HG02973 (cell line): ENCODE results near the gene NFX1.

Experiments used
- ATAC-seq: cut with Tn5 transposase; IDR thresholded peaks from one replicate; pipeline ENCODE4 v1.9.1; 2021; ENCODE audit warnings: moderate library complexity; ENCODE audit not compliant: unreplicated experiment

The NFX1 gene

DNA sequence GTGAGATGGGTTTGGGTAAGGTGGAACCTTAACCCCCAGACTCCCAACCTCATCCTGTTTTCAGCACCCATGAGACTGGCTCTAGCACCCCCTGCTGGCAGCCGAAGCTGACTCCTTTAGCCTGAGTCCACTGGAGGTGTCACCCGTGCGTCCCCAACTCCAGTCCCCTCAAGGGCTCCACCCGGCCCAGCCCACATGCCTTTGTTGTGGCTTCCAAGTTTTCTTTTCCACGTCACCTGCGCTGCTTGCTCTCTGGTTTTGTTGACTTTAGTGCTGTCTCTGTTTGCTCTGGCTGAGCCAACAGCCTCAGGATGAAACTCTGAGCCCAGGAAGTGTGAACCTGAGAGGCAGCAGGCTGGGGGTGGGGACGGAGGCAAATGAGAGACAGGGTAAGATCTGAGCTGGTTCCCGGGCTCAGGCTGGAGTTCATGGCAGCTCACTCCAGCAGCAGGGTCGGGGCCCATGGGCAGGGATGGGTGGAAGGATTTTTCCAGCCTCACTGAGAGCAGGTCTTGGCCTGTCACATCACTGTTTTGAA is 125.3 kb downstream of the NFX1 start:
- ATAC-seq = peak; percentile 56

DNA sequence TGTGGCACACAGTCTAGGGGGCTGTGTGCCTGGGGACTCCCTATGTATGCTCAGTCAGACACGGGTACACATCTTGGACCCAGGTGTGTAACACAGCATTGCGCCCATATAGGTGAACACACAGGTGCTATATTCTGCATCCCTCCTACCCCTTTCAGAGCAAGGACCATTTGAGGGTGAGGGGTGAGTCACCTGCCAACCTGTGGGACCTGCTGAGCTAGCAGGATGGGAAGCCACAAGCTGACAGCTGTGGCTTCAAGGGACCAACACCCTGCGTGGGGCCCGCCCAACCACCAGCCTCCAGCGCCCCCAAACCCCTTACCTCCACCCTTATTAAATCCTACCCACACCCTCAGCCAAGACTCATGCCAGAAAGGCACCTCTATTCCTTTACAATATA is 126.7 kb downstream of the NFX1 start:
- ATAC-seq = no peak

DNA sequence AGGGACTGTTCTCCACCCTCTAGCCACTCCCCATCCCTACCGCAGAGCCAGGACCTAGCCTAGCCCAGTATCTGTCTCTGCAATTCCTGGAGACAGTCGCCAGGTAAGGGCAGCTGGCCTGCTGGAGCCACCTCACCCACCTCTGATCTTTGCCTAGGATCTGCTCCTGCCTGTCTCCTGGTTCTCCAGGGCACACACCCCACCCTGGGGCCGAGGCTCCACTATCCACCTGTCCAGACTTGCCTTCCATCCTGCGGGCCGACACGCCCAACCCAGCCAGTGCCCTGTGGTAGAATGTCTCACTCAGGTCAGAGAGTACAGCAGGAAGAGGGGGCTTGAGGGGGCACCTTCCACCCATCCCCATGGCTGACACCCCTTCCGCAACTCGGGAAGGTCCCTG is 127.8 kb downstream of the NFX1 start:
- ATAC-seq = no peak

DNA sequence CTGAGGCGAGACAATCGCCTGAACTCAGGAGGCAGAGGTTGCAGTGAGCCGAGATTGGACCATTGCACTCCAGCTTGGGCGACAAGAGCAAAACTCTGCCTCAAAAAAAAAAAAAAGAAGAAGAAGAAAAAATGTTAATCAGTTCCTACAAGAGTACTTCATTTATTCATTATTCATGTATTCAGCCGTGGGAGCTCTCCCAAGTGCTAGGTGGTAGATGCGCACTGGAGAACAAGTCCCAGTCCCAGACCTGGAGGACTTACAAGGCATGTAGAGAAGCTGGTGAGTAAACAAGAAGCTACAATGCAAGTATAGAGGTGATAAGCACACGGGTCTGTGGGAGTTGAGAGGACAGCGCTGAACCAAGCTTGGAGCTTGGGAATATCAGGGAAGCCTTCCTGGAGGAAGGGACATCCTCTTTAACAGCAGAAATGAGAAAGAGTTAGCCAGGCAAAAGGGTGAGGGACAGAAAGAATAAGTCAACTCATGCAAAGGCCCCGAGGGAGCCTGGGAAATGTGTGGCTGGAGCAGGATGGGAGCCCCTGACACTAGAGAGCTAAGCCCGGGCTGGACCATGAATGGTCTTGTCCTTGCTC is 129.5 kb downstream of the NFX1 start:
- no peak for ATAC-seq
